Erythroblast (primary cell): ENCODE measurements around the gene C1QTNF5.

ENCODE experiments used
- DNase-seq, 2 experiments: peaks; one replicate each; lab custom pipeline; 2025; lab: John Stamatoyannopoulos, UW
- GATA1 ChIP-seq: IDR thresholded peaks from 2 replicates; pipeline ENCODE4 v1.6.1; 2011; ENCODE audit warnings: low read depth, mild to moderate bottlenecking, control low read depth, low read length, moderate library complexity
- POLR2A ChIP-seq: IDR thresholded peaks from 2 replicates; pipeline ENCODE4 v1.6.1; 2011; ENCODE audit warnings: mild to moderate bottlenecking, low read length

Gene C1QTNF5

DNA sequence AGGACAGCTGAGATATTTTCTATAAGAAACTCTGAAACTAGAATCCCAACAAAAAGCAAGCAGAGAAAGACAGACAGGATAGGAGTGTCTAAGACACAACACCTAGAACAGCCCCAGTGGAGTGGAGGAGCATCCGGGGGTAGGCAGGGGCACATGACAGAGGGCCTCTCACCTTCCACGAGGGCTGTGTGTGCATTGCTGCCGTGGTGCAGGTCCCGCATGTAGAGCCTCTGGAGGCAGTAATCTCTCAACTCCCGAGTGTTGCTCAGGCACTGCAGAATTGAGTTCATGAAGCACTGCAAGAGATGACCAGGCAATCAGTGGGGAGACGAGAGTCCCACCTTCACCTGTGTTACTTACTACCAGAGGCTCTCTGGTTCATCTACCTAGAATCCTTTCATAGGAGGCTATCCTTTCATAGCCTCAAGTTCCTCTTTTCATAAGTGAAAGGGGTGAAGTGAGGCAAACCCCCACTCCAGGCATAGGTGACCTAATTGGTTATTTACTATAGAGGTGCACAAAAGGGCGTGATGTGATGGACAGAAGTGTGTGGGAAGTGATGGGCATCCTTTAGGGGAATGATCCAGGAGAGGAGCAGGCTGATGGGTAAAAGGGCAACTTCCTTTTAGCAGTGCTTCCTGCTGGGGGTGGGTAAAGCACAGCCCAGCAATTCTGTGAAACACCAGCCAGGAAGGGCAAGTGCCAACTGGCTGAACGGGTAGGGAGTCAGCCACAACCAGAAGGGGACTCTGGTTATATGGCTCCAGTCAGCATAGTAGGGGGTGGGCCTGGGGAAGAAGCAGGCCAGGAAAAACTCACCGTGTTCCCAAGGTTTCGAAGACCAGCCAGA lies 18.9 kb upstream of the C1QTNF5 start:
- TF ChIP-seq POLR2A (no peak), GATA1 (no peak)
- DNase-seq = no peak

DNA sequence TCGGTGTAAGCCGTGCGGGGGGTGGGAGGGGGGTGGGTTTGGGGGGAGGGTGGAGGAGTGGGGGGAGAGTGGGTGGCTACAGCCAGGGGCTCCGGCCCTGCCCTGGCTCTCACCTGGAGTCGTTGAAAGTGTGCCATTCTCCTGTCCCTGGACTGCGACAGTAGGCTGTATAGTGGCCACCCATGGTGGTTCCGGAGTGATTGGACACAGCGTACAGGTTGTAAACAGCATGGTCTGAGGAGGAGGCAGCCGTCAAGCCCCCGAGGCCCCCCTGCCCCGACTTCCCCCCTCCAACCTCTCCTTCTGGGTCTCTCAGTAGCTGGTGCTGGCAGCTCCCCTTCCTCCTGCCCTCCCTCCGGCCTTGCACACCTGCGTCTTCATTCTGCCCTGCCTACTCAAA lies 16.4 kb upstream of the C1QTNF5 start:
- no peak for TF ChIP-seq GATA1
- no peak for TF ChIP-seq POLR2A
- DNase-seq = no peak

DNA sequence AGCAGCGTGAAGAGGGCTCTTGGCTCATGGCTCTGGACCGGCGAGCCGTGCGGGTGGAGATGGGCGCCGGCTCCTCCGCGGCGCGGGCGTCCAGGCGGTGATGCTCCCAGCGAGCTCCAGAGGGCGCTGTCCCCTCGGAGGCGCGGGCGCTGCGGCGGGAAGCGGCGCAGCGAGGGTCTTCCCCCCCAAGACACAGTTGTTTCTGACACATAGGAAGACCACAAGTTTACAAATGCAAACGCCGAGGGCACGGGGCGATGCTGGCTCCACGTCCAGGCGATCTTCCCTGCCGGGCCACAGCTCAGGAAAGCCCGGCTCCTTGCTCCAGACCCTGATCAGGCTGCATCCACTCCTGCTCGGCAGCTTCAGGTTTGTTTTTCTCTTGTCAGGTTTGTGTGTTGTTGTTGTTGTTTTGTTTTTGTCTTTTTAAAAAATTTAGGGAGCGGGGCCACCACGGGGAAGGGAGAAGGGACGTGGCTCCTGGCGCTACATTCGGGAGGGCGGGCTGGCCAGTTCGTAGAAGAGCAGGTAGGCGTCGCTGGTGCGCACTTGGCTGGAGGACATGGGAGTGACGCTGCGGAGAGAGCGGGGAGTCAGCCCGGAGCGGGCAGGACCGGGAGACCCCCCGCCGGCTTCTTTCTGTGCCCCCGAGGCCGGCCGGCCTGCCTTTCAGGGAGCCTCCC lies 15.8 kb upstream of the C1QTNF5 start:
- peak; percentile 72 to 84 for DNase-seq
- no peak for TF ChIP-seq GATA1
- no peak for TF ChIP-seq POLR2A

DNA sequence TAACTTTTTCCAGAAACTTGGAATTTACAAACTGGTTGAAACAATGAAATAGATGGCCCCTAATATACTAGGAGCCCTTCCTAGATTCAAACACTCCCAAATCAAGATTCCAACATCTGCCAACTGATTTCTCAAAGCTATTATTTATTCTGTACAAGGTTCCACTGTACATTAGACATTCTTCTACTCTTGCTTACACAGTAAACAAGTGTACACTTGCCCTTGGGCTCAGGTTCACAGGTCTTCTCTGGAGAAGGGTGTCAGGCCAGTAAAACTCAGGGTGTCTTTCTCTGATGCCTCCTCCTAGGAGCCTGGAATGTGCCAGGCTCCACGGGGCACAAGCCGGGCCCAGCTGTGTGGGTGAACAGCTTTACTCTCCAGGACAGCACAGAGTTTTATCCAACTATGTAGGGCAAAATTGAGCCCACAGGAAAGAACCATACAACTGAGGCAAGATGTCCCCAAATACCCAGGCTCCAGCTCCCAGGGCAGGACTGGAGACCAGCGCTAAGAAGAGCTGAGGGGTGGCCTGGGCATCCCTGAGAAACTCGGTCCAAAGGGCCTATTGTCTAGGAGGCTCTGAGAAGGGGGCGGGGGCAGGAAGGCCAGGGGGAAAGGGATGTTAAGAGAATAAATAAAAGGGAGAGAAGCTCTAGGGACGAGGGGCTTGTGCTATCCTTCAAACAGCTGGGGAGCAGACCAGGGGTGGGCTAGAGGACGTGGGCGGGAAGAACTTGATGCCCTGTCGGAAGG lies 14.6 kb upstream of the C1QTNF5 start:
- no peak for DNase-seq
- TF ChIP-seq GATA1 (no peak), POLR2A (no peak)

DNA sequence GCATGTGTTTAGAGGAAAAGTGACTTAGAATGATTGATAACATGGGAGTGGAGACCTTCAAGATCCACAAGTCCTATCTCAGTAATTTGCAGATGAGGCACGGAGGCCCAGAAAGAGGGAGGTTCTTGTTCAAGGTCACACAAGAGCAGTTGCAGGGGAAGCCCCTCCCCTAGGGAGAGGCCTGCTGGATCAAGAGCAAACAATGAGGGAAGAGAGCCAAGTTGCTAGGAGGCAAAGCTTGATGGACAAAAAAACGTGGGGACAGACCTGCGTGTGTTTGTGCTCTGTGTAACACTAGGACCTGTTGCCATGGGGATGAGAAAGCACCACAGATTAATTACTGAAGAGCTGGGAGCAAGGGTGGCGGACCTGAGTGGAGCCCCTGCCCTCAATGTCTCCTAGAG lies 12.2 kb upstream of the C1QTNF5 start:
- no peak for DNase-seq
- TF ChIP-seq POLR2A (no peak), GATA1 (no peak)

DNA sequence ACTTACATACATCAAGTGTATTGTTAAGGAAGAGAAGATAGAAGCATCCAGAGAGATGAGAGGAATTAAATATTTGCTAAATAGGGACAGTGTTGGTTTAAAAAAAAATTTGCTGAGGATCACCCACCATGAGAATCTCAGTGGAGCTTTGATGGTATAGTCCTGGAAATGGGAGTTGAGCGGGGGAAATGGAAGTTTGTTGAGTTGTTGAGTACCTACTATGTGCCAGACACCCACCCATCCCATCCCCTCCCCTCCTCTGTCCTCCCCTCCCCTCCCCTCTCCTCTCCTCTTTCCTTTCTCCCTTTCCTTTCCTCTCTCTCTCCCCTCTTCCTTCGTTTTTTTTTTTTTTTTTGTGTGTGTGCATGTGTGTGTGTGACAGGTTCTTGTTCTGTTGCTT lies 10.5 kb upstream of the C1QTNF5 start:
- no peak for DNase-seq
- no peak for TF ChIP-seq POLR2A
- TF ChIP-seq GATA1 = no peak

DNA sequence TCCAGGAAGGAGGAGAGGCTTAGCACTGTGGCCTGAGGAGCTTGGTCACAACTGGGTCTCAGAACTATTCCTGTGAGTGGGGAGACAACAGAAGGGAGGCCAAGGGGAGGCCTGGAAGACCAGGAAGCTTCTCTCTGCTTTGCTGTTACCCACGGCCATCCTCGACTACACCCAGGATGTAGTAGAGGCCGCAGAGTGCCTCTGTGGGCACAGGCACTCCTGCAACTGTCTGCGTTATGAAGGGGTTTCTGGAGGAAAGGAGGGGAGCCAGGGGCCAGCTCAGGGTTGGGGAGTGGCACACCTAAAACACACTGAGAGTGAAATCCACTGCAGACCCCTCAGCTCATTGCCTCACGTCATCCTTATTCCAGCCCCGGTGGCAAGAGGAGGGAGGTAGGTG lies 9.6 kb upstream of the C1QTNF5 start:
- TF ChIP-seq GATA1 (no peak), POLR2A (no peak)
- DNase-seq = no peak

DNA sequence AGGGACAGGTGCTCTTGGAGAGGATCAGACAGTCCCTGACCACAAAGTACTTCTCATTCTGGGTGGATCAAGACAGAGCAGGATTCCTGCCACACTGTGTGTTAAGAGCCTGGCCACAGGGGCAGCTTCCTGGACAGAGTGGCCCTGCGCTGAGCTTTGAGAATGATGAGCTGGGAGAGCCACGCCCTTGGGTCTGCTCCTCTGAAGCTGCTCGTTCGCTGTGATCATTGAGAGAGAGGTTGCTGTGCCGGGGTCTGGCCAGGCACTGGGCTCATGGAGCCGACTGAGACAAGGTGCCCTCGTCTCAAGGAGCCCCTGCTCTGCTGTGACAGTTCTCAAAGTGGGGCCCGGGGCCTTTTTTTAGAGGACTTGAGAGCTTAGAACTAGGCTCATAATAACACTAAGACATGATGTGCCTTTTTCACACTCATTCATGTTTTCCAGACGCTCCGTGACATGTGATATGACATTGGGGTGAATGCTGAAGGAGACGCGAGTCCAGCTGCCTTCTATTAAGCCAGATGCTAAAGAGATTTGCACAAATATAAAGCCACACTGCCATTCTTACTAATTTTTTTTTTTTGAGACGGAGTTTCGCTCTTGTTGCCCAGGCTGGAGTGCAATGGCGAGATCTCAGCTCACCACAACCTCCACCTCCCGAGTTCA lies 7.4 kb upstream of the C1QTNF5 start:
- TF ChIP-seq GATA1 (no peak), POLR2A (no peak)
- DNase-seq = no peak

DNA sequence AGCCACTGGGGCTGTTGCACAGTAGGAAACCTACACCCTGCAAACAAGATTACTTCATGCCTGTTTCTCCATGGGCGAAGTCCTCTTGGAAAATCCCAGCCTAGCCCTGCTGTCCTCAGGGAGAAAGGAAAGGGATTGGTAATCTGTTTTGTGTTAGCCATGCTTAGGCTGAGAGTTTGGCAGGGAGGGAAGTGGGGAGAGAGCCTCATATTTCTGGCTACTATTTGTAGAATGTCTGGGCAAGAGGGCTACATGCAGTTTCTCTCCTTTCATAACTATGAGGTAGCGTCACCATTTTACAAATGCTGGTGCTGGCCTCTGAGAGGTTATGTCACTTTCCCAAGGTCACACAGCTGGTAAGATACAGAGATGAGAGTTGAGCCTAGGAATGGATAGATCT lies 6.6 kb upstream of the C1QTNF5 start:
- no peak for TF ChIP-seq GATA1
- no peak for TF ChIP-seq POLR2A
- DNase-seq = no peak

DNA sequence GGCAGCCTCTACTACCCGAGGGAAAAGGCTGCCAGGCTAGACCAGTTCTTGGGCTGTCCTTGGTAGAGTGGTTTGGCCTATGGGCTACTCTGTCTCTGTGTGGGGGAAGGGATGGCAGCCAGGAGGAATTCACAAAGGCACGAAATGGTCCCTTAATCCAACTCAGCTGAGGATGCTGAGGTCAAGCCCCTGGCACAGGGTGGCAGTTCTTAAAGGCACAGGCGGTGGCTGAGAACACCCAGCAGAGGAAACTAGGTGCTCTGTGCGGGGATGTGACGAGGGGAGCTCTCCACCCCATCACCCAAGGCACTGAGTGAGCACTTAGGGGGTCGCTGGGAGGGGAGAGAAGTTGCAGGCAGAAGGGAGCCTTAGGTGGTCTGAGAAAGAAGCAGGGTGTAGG lies 5.9 kb upstream of the C1QTNF5 start, which contains the start of gene MFRP:
Gene MFRP (minus strand): TSS at position 101 of the 400 bp plus-strand sequence. CDS start 192 bp downstream, outside the sequence.
- no peak for DNase-seq
- no peak for TF ChIP-seq GATA1
- TF ChIP-seq POLR2A = no peak

DNA sequence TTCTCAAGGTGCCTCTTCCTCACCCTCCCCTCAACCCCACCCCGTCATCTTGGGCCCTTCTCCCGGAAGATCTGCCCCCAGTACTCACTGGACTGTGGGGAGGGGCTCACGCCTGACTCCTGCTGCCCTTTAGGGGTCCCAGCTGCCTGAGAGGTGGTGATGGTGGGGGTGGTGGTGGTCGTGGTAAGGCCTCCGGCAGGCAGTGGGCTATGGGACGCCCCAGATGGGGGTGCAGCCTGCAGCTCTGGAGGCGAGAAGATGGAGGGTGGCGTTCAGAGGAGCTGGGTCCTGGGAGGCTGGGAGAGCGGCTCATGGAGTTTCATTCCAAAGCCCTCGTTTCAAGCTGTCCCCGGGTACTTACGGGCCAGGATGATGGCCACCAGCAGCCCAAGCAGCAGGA lies 5.0 kb upstream of the C1QTNF5 start:
- no peak for TF ChIP-seq POLR2A
- TF ChIP-seq GATA1 = no peak
- DNase-seq = no peak

DNA sequence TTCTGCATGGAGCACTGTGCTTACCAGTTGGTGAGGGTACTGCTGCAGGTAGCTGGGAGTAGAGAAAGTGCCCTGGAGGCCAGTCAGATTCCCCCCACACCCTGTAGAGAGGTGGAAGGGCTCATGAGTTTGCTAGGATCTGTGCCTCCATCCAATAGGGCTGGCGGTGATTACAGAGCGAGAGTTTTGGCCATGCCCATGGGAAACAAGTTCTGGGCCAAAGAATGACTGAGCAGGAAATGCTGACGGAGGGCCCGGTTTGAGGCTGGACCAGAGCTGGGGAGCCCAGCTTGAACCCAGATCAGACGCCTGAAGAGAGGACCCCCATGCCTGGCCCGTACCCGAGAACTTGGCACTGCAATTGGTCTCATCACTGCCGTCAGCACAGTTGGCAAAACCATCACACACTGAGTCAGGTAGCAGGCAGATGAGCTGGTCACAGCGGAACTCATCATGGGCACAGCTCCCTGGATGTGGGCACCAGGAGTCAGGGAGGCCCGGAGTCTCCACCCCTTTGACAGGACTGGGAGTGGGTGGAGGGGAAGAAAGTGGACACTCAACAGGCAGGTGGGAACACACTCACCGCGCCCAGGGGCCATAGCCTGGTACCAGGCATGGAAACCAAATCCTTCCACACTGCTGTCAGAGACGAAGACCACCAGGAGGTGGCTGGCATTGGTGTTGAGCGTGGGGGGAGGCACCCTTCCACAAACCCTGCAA lies 3.8 kb upstream of the C1QTNF5 start:
- no peak for DNase-seq
- TF ChIP-seq POLR2A (no peak), GATA1 (no peak)

DNA sequence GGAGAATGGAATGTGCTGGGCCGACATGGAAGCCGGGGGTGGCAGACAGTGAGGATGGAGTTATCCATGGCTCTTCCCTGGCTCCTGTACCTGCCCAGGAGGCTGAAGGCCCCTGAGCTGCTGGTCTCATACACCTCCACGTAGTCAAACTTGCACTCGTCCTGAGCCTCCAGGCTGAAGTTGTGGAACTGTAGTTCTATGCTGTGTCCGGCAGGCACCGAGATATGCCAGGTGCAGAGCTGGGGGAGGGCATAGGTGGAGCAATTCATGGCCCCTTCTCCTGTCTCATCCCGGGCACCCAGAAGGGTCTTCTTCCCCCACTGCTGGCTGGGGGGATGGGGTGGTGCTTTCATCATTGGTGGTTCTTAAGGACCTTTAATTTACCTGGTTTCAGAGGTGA lies 3.0 kb upstream of the C1QTNF5 start:
- no peak for TF ChIP-seq GATA1
- no peak for TF ChIP-seq POLR2A
- DNase-seq = no peak
